Activated CD8-positive, alpha-beta memory T cell treated with anti-CD3 and anti-CD28 coated beads for 48 hours (primary cell): ENCODE results near the gene BICDL2.
A peak's percentile ranks its signal among the peaks of the same experiment; 100 is the strongest.
"Not testable (repeated sequence)": the region's sequence is repeated elsewhere in the genome, so short reads cannot be mapped to it uniquely, and the experiment has no call there.

Source experiments
- DNase-seq, 3 experiments: peaks; one replicate each; pipeline ENCODE4 v3.0.0-alpha.2; 2020; ENCODE audit warnings: low read depth in 2 of 3, low spot score in 2 of 3

BICDL2 gene

GRCh38 chr16:3065069-3065741 is 28.5 kb upstream of the BICDL2 start, which contains the start of gene IL32:
IL32 (plus strand) TSS chr16:3065640; CDS start chr16:3065812, 172 bp downstream.
- peak in 1 of 3 experiments; percentile 59 for DNase-seq

GRCh38 chr16:3063625-3064386 is 27.1 kb upstream of the BICDL2 start:
- no peak for DNase-seq

- no peak for DNase-seq
Measured at GRCh38 chr16:3062553-3062952, 25.8 kb upstream of the BICDL2 start.

- DNase-seq = no peak
Measured at GRCh38 chr16:3060339-3061127, 23.8 kb upstream of the BICDL2 start.

GRCh38 chr16:3059723-3060242 is 23.0 kb upstream of the BICDL2 start:
- DNase-seq = no peak

GRCh38 chr16:3059041-3059722 is 22.4 kb upstream of the BICDL2 start:
- peak; percentile 70 to 88 (median 78) for DNase-seq

- no peak for DNase-seq
Measured at GRCh38 chr16:3058139-3059030, 21.6 kb upstream of the BICDL2 start.

GRCh38 chr16:3057181-3058138 is 20.7 kb upstream of the BICDL2 start:
- DNase-seq = no peak

GRCh38 chr16:3056336-3057180 is 19.8 kb upstream of the BICDL2 start:
- no peak for DNase-seq

GRCh38 chr16:3055734-3056115 is 19.0 kb upstream of the BICDL2 start:
- DNase-seq = not testable (repeated sequence)

- no peak for DNase-seq
Measured at GRCh38 chr16:3054965-3055733, 18.4 kb upstream of the BICDL2 start.

GRCh38 chr16:3053330-3053710 is 16.6 kb upstream of the BICDL2 start:
- DNase-seq = not testable (repeated sequence)

- not testable (repeated sequence) for DNase-seq
Measured at GRCh38 chr16:3052571-3053329, 16.0 kb upstream of the BICDL2 start.

- no peak for DNase-seq
Measured at GRCh38 chr16:3051494-3051893, 14.8 kb upstream of the BICDL2 start.

GRCh38 chr16:3051009-3051408 is 14.3 kb upstream of the BICDL2 start:
- DNase-seq = no peak

- DNase-seq = no peak
Measured at GRCh38 chr16:3050487-3050886, 13.7 kb upstream of the BICDL2 start.
